ENCODE results near the gene ZMAT2.

DNA sequence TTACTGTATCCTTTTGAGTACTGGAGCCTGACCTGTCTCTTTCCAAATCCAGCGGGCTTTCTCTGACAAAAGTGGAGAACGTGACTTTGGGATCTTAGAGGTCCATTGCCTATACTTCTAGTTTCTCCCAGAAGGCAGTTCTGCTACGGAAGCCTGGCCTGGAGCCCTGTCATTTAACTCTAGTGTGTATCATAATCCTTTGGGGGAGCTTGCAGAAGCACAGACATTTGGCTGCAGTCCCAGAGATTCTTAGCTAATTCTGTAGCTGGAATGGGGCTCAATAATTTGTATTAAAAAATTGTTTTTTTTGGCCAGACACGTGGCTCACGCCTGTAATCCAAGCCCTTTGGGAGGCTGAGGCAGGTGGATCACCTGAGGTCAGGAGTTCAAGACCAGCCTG is 6.0 kb upstream of the ZMAT2 start:
- TF ChIP-seq POLR2A (IDR thresholded peaks at IDR 0.05; ENCODE audit: low read depth, low read length), result no peak
- no peak for TF ChIP-seq POLR2AphosphoS5 (IDR thresholded peaks at IDR 0.05; ENCODE audit: low read depth, low read length)
- no peak for TF ChIP-seq PAX5 (IDR thresholded peaks at IDR 0.05; ENCODE audit: insufficient read depth, low read length, severe bottlenecking)
- TF ChIP-seq POU2F2 (IDR thresholded peaks at IDR 0.05; ENCODE audit: low read depth, low read length), result no peak
- no peak for TF ChIP-seq TAF1 (IDR thresholded peaks at IDR 0.05; ENCODE audit: low read depth, low read length)
